Chondrocyte (in vitro differentiated cells): ENCODE data around the gene IL1F10. TPM values are rescaled to one million over a fixed set of nuclear protein-coding genes. Genes with fewer than 3 reads are reported as not detected.

Experiments used
- DNase-seq: peaks from one replicate; pipeline ENCODE4 v3.0.0; 2021; ENCODE audit warnings: mixed read lengths, low spot score
- H3K27ac Mint-ChIP-seq: one replicate; pipeline ENCODE4 v1.8.0; 2021; ENCODE audit warnings: mild to moderate bottlenecking, moderate library complexity, mixed read lengths; ENCODE audit not compliant: unreplicated experiment
- H3K27me3 Mint-ChIP-seq: 2 replicates; pipeline ENCODE4 v1.8.0; 2021; ENCODE audit warnings: low read depth, mixed read lengths
- H3K36me3 Mint-ChIP-seq: 2 replicates; pipeline ENCODE4 v1.8.0; 2021; ENCODE audit warnings: low read depth, mixed read lengths
- H3K4me1 Mint-ChIP-seq: 2 replicates; pipeline ENCODE4 v1.8.0; 2021; ENCODE audit warnings: low read depth, mild to moderate bottlenecking, mixed read lengths
- H3K4me3 Mint-ChIP-seq: one replicate; pipeline ENCODE4 v1.8.0; 2021; ENCODE audit warnings: mild to moderate bottlenecking, moderate library complexity, mixed read lengths; ENCODE audit not compliant: unreplicated experiment
- H3K9me3 Mint-ChIP-seq: 2 replicates; pipeline ENCODE4 v1.8.0; 2021; ENCODE audit warnings: low read depth, mixed read lengths
- CTCF ChIP-seq: fragments of 200-600 bp; sonication (generic); IDR thresholded peaks from 2 replicates; pipeline ENCODE4 v1.5.0; 2021; ENCODE audit warnings: antibody characterized with exemption, mild to moderate bottlenecking, moderate library complexity
- total RNA-seq: library from RNA; stranded (reverse); gene quantifications from 3 replicates; pipeline ENCODE4 v1.2.1, GENCODE V29; 2021

Gene IL1F10
- total RNA-seq, 1 donor from 2014 or later = not detected

- H3K4me3 Mint-ChIP-seq = no peak overlapping the region
- no peak for TF ChIP-seq CTCF
- H3K36me3 Mint-ChIP-seq = no peaks in the 10 kb centered on the region
- no peaks in the 10 kb centered on the region for H3K4me1 Mint-ChIP-seq
- DNase-seq = no peak
- no peak overlapping the region for H3K27ac Mint-ChIP-seq
- H3K27me3 Mint-ChIP-seq = peaks cover 38% of the 10 kb centered on the region
- H3K9me3 Mint-ChIP-seq = peaks cover 23% of the 10 kb centered on the region
Observed at GRCh38 chr2:113050921-113051895, 16.6 kb upstream of the IL1F10 start.

- DNase-seq = no peak
- no peak within 1 kb of the TSS for H3K4me3 Mint-ChIP-seq
- no peaks in the 10 kb centered on the region for H3K36me3 Mint-ChIP-seq
- H3K4me1 Mint-ChIP-seq = no peaks in the 10 kb centered on the region
- peaks cover 30% of the 10 kb centered on the region for H3K27me3 Mint-ChIP-seq
- peaks cover 25% of the 10 kb centered on the region for H3K9me3 Mint-ChIP-seq
- TF ChIP-seq CTCF = no peak
- no peak within 1 kb of the TSS for H3K27ac Mint-ChIP-seq
Observed at GRCh38 chr2:113052396-113052917, 15.3 kb upstream of the IL1F10 start, which contains the start of gene IL36B. Gene IL36B (minus strand): TSS chr2:113052867.

DNA sequence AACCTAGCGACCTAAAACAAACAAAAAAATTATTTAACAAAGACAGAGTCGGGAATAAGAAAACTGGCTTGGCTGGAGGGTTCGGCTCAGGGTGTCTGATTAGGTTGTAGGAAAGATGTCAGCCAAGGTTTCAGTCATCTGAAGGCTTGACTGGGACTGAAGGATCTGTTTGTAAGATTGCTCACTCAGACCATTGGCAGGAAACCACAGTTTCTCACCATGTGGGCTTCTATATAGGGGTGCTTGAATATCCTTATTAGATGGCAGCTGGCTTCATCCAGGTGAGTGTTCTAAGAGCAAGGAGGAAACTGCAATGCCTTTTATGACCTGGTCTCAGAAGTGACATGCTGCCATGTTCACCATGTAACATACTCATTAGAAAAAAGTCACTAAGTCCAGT lies 14.1 kb upstream of the IL1F10 start:
- H3K27me3 Mint-ChIP-seq = peaks cover 28% of the 10 kb centered on the region
- no peak for DNase-seq
- no peak overlapping the region for H3K4me3 Mint-ChIP-seq
- no peaks in the 10 kb centered on the region for H3K4me1 Mint-ChIP-seq
- TF ChIP-seq CTCF = no peak
- no peak overlapping the region for H3K27ac Mint-ChIP-seq
- peaks cover 25% of the 10 kb centered on the region for H3K9me3 Mint-ChIP-seq
- no peaks in the 10 kb centered on the region for H3K36me3 Mint-ChIP-seq

- H3K9me3 Mint-ChIP-seq = peaks cover 23% of the 10 kb centered on the region
- DNase-seq = no peak
- H3K4me1 Mint-ChIP-seq = no peaks in the 10 kb centered on the region
- peaks cover 26% of the 10 kb centered on the region for H3K27me3 Mint-ChIP-seq
- H3K4me3 Mint-ChIP-seq = no peak overlapping the region
- H3K27ac Mint-ChIP-seq = no peak overlapping the region
- no peaks in the 10 kb centered on the region for H3K36me3 Mint-ChIP-seq
- TF ChIP-seq CTCF = no peak
Observed at GRCh38 chr2:113054066-113054465, 13.7 kb upstream of the IL1F10 start.

DNA sequence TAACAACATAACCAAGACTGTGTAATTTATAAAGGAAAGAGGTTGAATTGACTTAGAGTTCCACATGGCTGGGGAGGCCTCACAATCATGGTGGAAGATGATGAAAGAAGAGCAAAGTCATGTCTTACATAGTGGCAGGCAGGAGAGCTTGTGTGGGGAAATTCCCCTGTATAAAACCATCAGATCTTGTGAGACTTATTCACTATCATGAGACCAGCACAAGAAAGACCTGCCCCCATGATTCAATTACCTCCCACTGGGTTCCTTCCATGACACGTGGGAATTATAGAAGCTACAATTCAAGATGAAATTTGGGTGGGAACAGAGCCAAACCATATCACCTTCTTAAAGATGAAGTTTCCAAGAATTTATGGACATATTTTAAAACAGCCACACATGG lies 11.2 kb upstream of the IL1F10 start:
- no peak overlapping the region for H3K4me3 Mint-ChIP-seq
- no peaks in the 10 kb centered on the region for H3K4me1 Mint-ChIP-seq
- no peak for DNase-seq
- no peaks in the 10 kb centered on the region for H3K36me3 Mint-ChIP-seq
- peaks cover 37% of the 10 kb centered on the region for H3K27me3 Mint-ChIP-seq
- no peak overlapping the region for H3K27ac Mint-ChIP-seq
- no peak for TF ChIP-seq CTCF
- peaks cover 22% of the 10 kb centered on the region for H3K9me3 Mint-ChIP-seq
